ENCODE results near the gene PPM1F.

Gene PPM1F

GRCh38 chr22:21923163-21923561 is 29.5 kb downstream of the PPM1F start:
- H3K27ac ChIP-seq (ENCODE audit: low read depth, low read length), result no peak overlapping the region
- H3K4me1 ChIP-seq (ENCODE audit: control insufficient read depth, insufficient read depth, low read length), result peaks cover 52% of the 10 kb centered on the region
- no peaks in the 10 kb centered on the region for H3K27me3 ChIP-seq (ENCODE audit: control insufficient read depth, insufficient read depth, low read length)
- H3K9me3 ChIP-seq (ENCODE audit: control insufficient read depth, insufficient read depth, low read length), result no peaks in the 10 kb centered on the region
- H3K36me3 ChIP-seq (ENCODE audit: control insufficient read depth, insufficient read depth, low read length), result no peaks in the 10 kb centered on the region
- no peak overlapping the region for H3K4me3 ChIP-seq (ENCODE audit: low read depth, low read length)
- H3K9ac ChIP-seq (ENCODE audit: low read depth, low read length), result no peak overlapping the region

GRCh38 chr22:21922370-21923162 is 30.1 kb downstream of the PPM1F start:
- Histone ChIP-seq H3K4me1 (ENCODE audit: control insufficient read depth, insufficient read depth, low read length) (peaks cover 52% of the 10 kb centered on the region), H3K4me3 (ENCODE audit: low read depth, low read length) (no peak overlapping the region), H3K27me3 (ENCODE audit: control insufficient read depth, insufficient read depth, low read length) (no peaks in the 10 kb centered on the region), H3K27ac (ENCODE audit: low read depth, low read length) (peak overlapping the region; percentile 72), H3K9me3 (ENCODE audit: control insufficient read depth, insufficient read depth, low read length) (no peaks in the 10 kb centered on the region), H3K9ac (ENCODE audit: low read depth, low read length) (0 out of 2 replicates have a peak overlapping the region, but pooled peaks have one; percentile 29), H3K36me3 (ENCODE audit: control insufficient read depth, insufficient read depth, low read length) (no peaks in the 10 kb centered on the region)

GRCh38 chr22:21921729-21922128 is 30.9 kb downstream of the PPM1F start:
- Histone ChIP-seq H3K9ac (ENCODE audit: low read depth, low read length) (peak overlapping the region; percentile 29; the same call in 1 of the 2 replicates), H3K9me3 (ENCODE audit: control insufficient read depth, insufficient read depth, low read length) (no peaks in the 10 kb centered on the region), H3K27ac (ENCODE audit: low read depth, low read length) (peak overlapping the region; percentile 72), H3K4me3 (ENCODE audit: low read depth, low read length) (no peak overlapping the region), H3K27me3 (ENCODE audit: control insufficient read depth, insufficient read depth, low read length) (no peaks in the 10 kb centered on the region), H3K36me3 (ENCODE audit: control insufficient read depth, insufficient read depth, low read length) (no peaks in the 10 kb centered on the region), H3K4me1 (ENCODE audit: control insufficient read depth, insufficient read depth, low read length) (peaks cover 50% of the 10 kb centered on the region)

- no peaks in the 10 kb centered on the region for H3K27me3 ChIP-seq (ENCODE audit: control insufficient read depth, insufficient read depth, low read length)
- H3K9ac ChIP-seq (ENCODE audit: low read depth, low read length), result no peak overlapping the region; the same call in 1 of the 2 replicates
- H3K4me1 ChIP-seq (ENCODE audit: control insufficient read depth, insufficient read depth, low read length), result peaks cover 50% of the 10 kb centered on the region
- H3K36me3 ChIP-seq (ENCODE audit: control insufficient read depth, insufficient read depth, low read length), result no peaks in the 10 kb centered on the region
- H3K27ac ChIP-seq (ENCODE audit: low read depth, low read length), result peak overlapping the region; percentile 72
- no peak overlapping the region for H3K4me3 ChIP-seq (ENCODE audit: low read depth, low read length)
- no peaks in the 10 kb centered on the region for H3K9me3 ChIP-seq (ENCODE audit: control insufficient read depth, insufficient read depth, low read length)
Observed at GRCh38 chr22:21921184-21921721, 31.4 kb downstream of the PPM1F start.

GRCh38 chr22:21920341-21921183 is 32.1 kb downstream of the PPM1F start:
- no peak overlapping the region for H3K9ac ChIP-seq (ENCODE audit: low read depth, low read length)
- peaks cover 45% of the 10 kb centered on the region for H3K4me1 ChIP-seq (ENCODE audit: control insufficient read depth, insufficient read depth, low read length)
- H3K36me3 ChIP-seq (ENCODE audit: control insufficient read depth, insufficient read depth, low read length), result no peaks in the 10 kb centered on the region
- H3K27ac ChIP-seq (ENCODE audit: low read depth, low read length), result peak overlapping the region; percentile 72
- H3K27me3 ChIP-seq (ENCODE audit: control insufficient read depth, insufficient read depth, low read length), result no peaks in the 10 kb centered on the region
- H3K4me3 ChIP-seq (ENCODE audit: low read depth, low read length), result no peak overlapping the region
- no peaks in the 10 kb centered on the region for H3K9me3 ChIP-seq (ENCODE audit: control insufficient read depth, insufficient read depth, low read length)

- Histone ChIP-seq H3K4me3 (ENCODE audit: low read depth, low read length) (no peak overlapping the region), H3K27ac (ENCODE audit: low read depth, low read length) (peak overlapping the region; percentile 72), H3K9ac (ENCODE audit: low read depth, low read length) (no peak overlapping the region), H3K27me3 (ENCODE audit: control insufficient read depth, insufficient read depth, low read length) (no peaks in the 10 kb centered on the region), H3K36me3 (ENCODE audit: control insufficient read depth, insufficient read depth, low read length) (no peaks in the 10 kb centered on the region), H3K4me1 (ENCODE audit: control insufficient read depth, insufficient read depth, low read length) (peaks cover 40% of the 10 kb centered on the region), H3K9me3 (ENCODE audit: control insufficient read depth, insufficient read depth, low read length) (no peaks in the 10 kb centered on the region)
Observed at GRCh38 chr22:21919526-21920307, 32.9 kb downstream of the PPM1F start.

- H3K4me1 ChIP-seq (ENCODE audit: control insufficient read depth, insufficient read depth, low read length), result peaks cover 40% of the 10 kb centered on the region
Observed at GRCh38 chr22:21918466-21919185, 34.0 kb downstream of the PPM1F start.

GRCh38 chr22:21917959-21918261 is 34.7 kb downstream of the PPM1F start:
- H3K9ac ChIP-seq (ENCODE audit: low read depth, low read length), result no peak overlapping the region
- H3K9me3 ChIP-seq (ENCODE audit: control insufficient read depth, insufficient read depth, low read length), result no peaks in the 10 kb centered on the region

More at GRCh38 chr22:21918466-21919185, 34.0 kb downstream of the PPM1F start:
- H3K27ac ChIP-seq (ENCODE audit: low read depth, low read length), result no peak overlapping the region
- H3K9ac ChIP-seq (ENCODE audit: low read depth, low read length), result no peak overlapping the region
- no peaks in the 10 kb centered on the region for H3K36me3 ChIP-seq (ENCODE audit: control insufficient read depth, insufficient read depth, low read length)
- no peaks in the 10 kb centered on the region for H3K9me3 ChIP-seq (ENCODE audit: control insufficient read depth, insufficient read depth, low read length)
- H3K4me3 ChIP-seq (ENCODE audit: low read depth, low read length), result no peak overlapping the region
- H3K27me3 ChIP-seq (ENCODE audit: control insufficient read depth, insufficient read depth, low read length), result no peaks in the 10 kb centered on the region

GRCh38 chr22:21917181-21917958 is 35.3 kb downstream of the PPM1F start:
- Histone ChIP-seq H3K4me1 (ENCODE audit: control insufficient read depth, insufficient read depth, low read length) (peaks cover 36% of the 10 kb centered on the region), H3K27me3 (ENCODE audit: control insufficient read depth, insufficient read depth, low read length) (no peaks in the 10 kb centered on the region), H3K9me3 (ENCODE audit: control insufficient read depth, insufficient read depth, low read length) (no peaks in the 10 kb centered on the region), H3K27ac (ENCODE audit: low read depth, low read length) (no peak overlapping the region), H3K36me3 (ENCODE audit: control insufficient read depth, insufficient read depth, low read length) (no peaks in the 10 kb centered on the region), H3K4me3 (ENCODE audit: low read depth, low read length) (no peak overlapping the region), H3K9ac (ENCODE audit: low read depth, low read length) (no peak overlapping the region)

More at GRCh38 chr22:21917959-21918261, 34.7 kb downstream of the PPM1F start:
- Histone ChIP-seq H3K27me3 (ENCODE audit: control insufficient read depth, insufficient read depth, low read length) (no peaks in the 10 kb centered on the region), H3K4me1 (ENCODE audit: control insufficient read depth, insufficient read depth, low read length) (peaks cover 40% of the 10 kb centered on the region), H3K27ac (ENCODE audit: low read depth, low read length) (no peak overlapping the region), H3K36me3 (ENCODE audit: control insufficient read depth, insufficient read depth, low read length) (no peaks in the 10 kb centered on the region), H3K4me3 (ENCODE audit: low read depth, low read length) (no peak overlapping the region)

Data from HUES48 (cell line).